OCI-LY1 (cell line): ENCODE data around the gene GNB5.

Source experiments
- EZH2 ChIP-seq: fragments of 200-600 bp; sonication (generic), shearing (Covaris generic); IDR thresholded peaks from 2 replicates; pipeline ENCODE4 v1.8.0; 2017; ENCODE audit warnings: borderline replicate concordance, mixed run types, mild to moderate bottlenecking, antibody characterized with exemption, low read length, moderate library complexity, mixed read lengths
- TF ChIP-seq, protein P1 (sequence below): fragments of 200-600 bp; sonication (generic), shearing (Covaris generic); IDR thresholded peaks from 2 replicates; pipeline ENCODE4 v1.5.1; 2017; ENCODE audit warnings: mild to moderate bottlenecking, antibody characterized with exemption, low read length, moderate library complexity, mixed read lengths

DNA sequence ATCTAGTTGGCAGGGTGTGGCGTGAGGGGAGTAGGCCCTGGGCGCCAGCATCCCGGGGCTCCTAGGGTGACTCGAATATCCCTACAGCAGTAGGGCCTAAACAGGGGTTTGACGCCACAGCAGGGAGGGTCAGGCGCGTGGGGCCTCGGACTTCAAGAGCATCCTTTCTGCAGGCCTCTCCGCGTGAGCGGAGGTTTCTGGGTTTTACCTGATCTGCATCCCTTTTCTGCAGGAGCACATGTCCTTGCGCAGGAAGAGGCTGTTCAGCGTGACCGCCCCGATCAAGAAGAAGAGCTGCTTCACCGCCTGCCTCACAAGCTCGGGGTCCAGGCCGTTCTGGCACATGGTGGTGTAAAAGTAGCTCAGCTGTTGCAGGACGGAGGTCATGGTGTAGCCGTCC is 13.5 kb upstream of the GNB5 start:
- TF ChIP-seq, protein P1, sequence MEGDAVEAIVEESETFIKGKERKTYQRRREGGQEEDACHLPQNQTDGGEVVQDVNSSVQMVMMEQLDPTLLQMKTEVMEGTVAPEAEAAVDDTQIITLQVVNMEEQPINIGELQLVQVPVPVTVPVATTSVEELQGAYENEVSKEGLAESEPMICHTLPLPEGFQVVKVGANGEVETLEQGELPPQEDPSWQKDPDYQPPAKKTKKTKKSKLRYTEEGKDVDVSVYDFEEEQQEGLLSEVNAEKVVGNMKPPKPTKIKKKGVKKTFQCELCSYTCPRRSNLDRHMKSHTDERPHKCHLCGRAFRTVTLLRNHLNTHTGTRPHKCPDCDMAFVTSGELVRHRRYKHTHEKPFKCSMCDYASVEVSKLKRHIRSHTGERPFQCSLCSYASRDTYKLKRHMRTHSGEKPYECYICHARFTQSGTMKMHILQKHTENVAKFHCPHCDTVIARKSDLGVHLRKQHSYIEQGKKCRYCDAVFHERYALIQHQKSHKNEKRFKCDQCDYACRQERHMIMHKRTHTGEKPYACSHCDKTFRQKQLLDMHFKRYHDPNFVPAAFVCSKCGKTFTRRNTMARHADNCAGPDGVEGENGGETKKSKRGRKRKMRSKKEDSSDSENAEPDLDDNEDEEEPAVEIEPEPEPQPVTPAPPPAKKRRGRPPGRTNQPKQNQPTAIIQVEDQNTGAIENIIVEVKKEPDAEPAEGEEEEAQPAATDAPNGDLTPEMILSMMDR, result no peak
- TF ChIP-seq EZH2, result no peak
